ENCODE measurements around the gene ENO4. TPM values are rescaled to one million over a fixed set of nuclear protein-coding genes. Genes with fewer than 3 reads are reported as not detected.

ENO4 gene
- polyA plus RNA-seq, 4 donors = 2.2 to 3.8 (median 2.8) TPM

- no peak for DNase-seq (ENCODE audit: low read depth in 4 of 4, low spot score in 2 of 4)
Observed at GRCh38 chr10:116907245-116907987, 58.1 kb downstream of the ENO4 start.

- no peak for DNase-seq (ENCODE audit: low read depth in 4 of 4, low spot score in 2 of 4)
Observed at GRCh38 chr10:116909307-116909706, 60.0 kb downstream of the ENO4 start.

- DNase-seq (ENCODE audit: low read depth in 4 of 4, low spot score in 2 of 4) = no peak
Observed at GRCh38 chr10:116910910-116911309, 61.6 kb downstream of the ENO4 start.

- DNase-seq (ENCODE audit: low read depth in 4 of 4, low spot score in 2 of 4) = no peak
Observed at GRCh38 chr10:116912162-116912561, 62.9 kb downstream of the ENO4 start.

GRCh38 chr10:116913695-116914094 is 64.4 kb downstream of the ENO4 start:
- DNase-seq (ENCODE audit: low read depth in 4 of 4, low spot score in 2 of 4) = no peak

GRCh38 chr10:116915340-116915739 is 66.0 kb downstream of the ENO4 start:
- DNase-seq (ENCODE audit: low read depth in 4 of 4, low spot score in 2 of 4) = no peak

- no peak for DNase-seq (ENCODE audit: low read depth in 4 of 4, low spot score in 2 of 4)
Observed at GRCh38 chr10:116917481-116917880, 68.2 kb downstream of the ENO4 start.

- no peak for DNase-seq (ENCODE audit: low read depth in 4 of 4, low spot score in 2 of 4)
Observed at GRCh38 chr10:116918583-116918982, 69.3 kb downstream of the ENO4 start.

- no peak for DNase-seq (ENCODE audit: low read depth in 4 of 4, low spot score in 2 of 4)
Observed at GRCh38 chr10:116919164-116919563, 69.9 kb downstream of the ENO4 start.

- DNase-seq (ENCODE audit: low read depth in 4 of 4, low spot score in 2 of 4) = no peak
Observed at GRCh38 chr10:116919706-116920105, 70.4 kb downstream of the ENO4 start.

- DNase-seq (ENCODE audit: low read depth in 4 of 4, low spot score in 2 of 4) = no peak
Observed at GRCh38 chr10:116925056-116925455, 75.8 kb downstream of the ENO4 start.

GRCh38 chr10:116926426-116926825 is 77.1 kb downstream of the ENO4 start:
- no peak for DNase-seq (ENCODE audit: low read depth in 4 of 4, low spot score in 2 of 4)

- no peak for DNase-seq (ENCODE audit: low read depth in 4 of 4, low spot score in 2 of 4)
Observed at GRCh38 chr10:116931806-116932205, 82.5 kb downstream of the ENO4 start.

Other genes with a start within 250 kb of the ENO4 start
- gene PNLIPRP2, start 228.5 kb upstream of the ENO4 start, polyA plus RNA-seq (ENCODE audit: insufficient read length in 4 of 4) = under 1 TPM in 1 of 4 donors, not detected in 3; 0.10 TPM
- gene HSPA12A, start 106.9 kb upstream of the ENO4 start, polyA plus RNA-seq (ENCODE audit: insufficient read length in 4 of 4) = 10 to 100 TPM; 29.9 to 50.5 (median 40.1) TPM
- gene SHTN1, start 155.7 kb downstream of the ENO4 start, polyA plus RNA-seq (ENCODE audit: insufficient read length in 4 of 4) = 10 to 100 TPM; 18.2 to 24.3 (median 22.9) TPM